MM.1S (cell line): Measurements from ENCODE around the gene USP46.

ENCODE experiments used
- DNase-seq: peaks from one replicate; pipeline ENCODE4 v3.0.0-alpha.2; 2015
- H2AFZ ChIP-seq: fragments of 300-600 bp; sonication (generic); 2 replicates; pipeline ENCODE4 v1.6.0; 2016; ENCODE audit warnings: antibody characterized with exemption, low read length
- H3F3A ChIP-seq: fragments of 300-600 bp; sonication (generic); 2 replicates; pipeline ENCODE4 v1.6.1; 2016; ENCODE audit warnings: mild to moderate bottlenecking, antibody characterized with exemption, low read length, moderate library complexity, mixed read lengths; ENCODE audit not compliant: insufficient read depth
- H3K27ac ChIP-seq: fragments of 300-600 bp; sonication (generic); 2 replicates; pipeline ENCODE4 v1.5.1; 2016; ENCODE audit warnings: mild to moderate bottlenecking, low read length
- H3K27me3 ChIP-seq: fragments of 300-600 bp; sonication (generic); replicated peaks from 2 replicates; pipeline ENCODE4 v1.6.0; 2016; ENCODE audit warnings: low read length; ENCODE audit not compliant: insufficient read depth
- H3K36me3 ChIP-seq: fragments of 300-600 bp; sonication (generic); replicated peaks from 2 replicates; pipeline ENCODE4 v1.6.1; 2016; ENCODE audit warnings: mild to moderate bottlenecking, low read length, mixed read lengths; ENCODE audit not compliant: insufficient read depth
- H3K4me1 ChIP-seq: fragments of 300-600 bp; sonication (generic); 2 replicates; pipeline ENCODE4 v1.6.1; 2016; ENCODE audit warnings: low read length, mixed read lengths
- H3K4me2 ChIP-seq: fragments of 300-600 bp; sonication (generic); 2 replicates; pipeline ENCODE4 v1.6.0; 2016; ENCODE audit warnings: low read depth, low read length
- H3K4me3 ChIP-seq: fragments of 300-600 bp; sonication (generic); 2 replicates; pipeline ENCODE4 v1.5.1; 2016; ENCODE audit warnings: low read length, mixed read lengths
- H3K79me2 ChIP-seq: fragments of 300-600 bp; sonication (generic); 2 replicates; pipeline ENCODE4 v1.6.1; 2016; ENCODE audit warnings: mixed run types, low read length, mixed read lengths
- H3K9ac ChIP-seq: fragments of 300-600 bp; sonication (generic); 2 replicates; pipeline ENCODE4 v1.6.1; 2016; ENCODE audit warnings: low read length, mixed read lengths
- H3K9me2 ChIP-seq: fragments of 300-600 bp; sonication (generic); replicated peaks from 2 replicates; pipeline ENCODE4 v1.6.1; 2016; ENCODE audit warnings: mild to moderate bottlenecking, low read length, mixed read lengths; ENCODE audit not compliant: insufficient read depth
- H3K9me3 ChIP-seq: fragments of 300-600 bp; sonication (generic); replicated peaks from 2 replicates; pipeline ENCODE4 v1.6.1; 2016; ENCODE audit warnings: mild to moderate bottlenecking, low read length, mixed read lengths; ENCODE audit not compliant: insufficient read depth
- H4K20me1 ChIP-seq: fragments of 300-600 bp; sonication (generic); 2 replicates; pipeline ENCODE4 v1.6.1; 2016; ENCODE audit warnings: mild to moderate bottlenecking, low read length, moderate library complexity, mixed read lengths; ENCODE audit not compliant: insufficient read depth
- EZH2 ChIP-seq: fragments of 300-600 bp; sonication (generic); optimal IDR thresholded peaks from 2 replicates; pipeline ENCODE3; 2017; ENCODE audit warnings: low read depth, mild to moderate bottlenecking, antibody characterized with exemption, low read length, mixed read lengths
- EZH2phosphoT487 ChIP-seq: fragments of 300-600 bp; sonication (generic); IDR thresholded peaks from 2 replicates; pipeline ENCODE4 v1.6.1; 2018; ENCODE audit warnings: antibody characterized with exemption, low read length
- TF ChIP-seq, protein P1 (sequence below): fragments of 300-600 bp; sonication (generic); IDR thresholded peaks from 2 replicates; pipeline ENCODE4 v1.5.1; 2016; ENCODE audit warnings: antibody characterized with exemption, low read length, mixed read lengths

USP46 gene

GRCh38 chr4:52575406-52575805, 83.7 kb downstream of the USP46 start:
- H3K9me2 ChIP-seq: no peaks in the 10 kb centered on the region
- H3K4me3 ChIP-seq: no peak overlapping the region
- TF ChIP-seq, protein P1, sequence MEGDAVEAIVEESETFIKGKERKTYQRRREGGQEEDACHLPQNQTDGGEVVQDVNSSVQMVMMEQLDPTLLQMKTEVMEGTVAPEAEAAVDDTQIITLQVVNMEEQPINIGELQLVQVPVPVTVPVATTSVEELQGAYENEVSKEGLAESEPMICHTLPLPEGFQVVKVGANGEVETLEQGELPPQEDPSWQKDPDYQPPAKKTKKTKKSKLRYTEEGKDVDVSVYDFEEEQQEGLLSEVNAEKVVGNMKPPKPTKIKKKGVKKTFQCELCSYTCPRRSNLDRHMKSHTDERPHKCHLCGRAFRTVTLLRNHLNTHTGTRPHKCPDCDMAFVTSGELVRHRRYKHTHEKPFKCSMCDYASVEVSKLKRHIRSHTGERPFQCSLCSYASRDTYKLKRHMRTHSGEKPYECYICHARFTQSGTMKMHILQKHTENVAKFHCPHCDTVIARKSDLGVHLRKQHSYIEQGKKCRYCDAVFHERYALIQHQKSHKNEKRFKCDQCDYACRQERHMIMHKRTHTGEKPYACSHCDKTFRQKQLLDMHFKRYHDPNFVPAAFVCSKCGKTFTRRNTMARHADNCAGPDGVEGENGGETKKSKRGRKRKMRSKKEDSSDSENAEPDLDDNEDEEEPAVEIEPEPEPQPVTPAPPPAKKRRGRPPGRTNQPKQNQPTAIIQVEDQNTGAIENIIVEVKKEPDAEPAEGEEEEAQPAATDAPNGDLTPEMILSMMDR: no peak
- TF ChIP-seq EZH2 (no peak), EZH2phosphoT487 (no peak)
- no peak overlapping the region for H3K27ac ChIP-seq
- H3K36me3 ChIP-seq: no peaks in the 10 kb centered on the region
- H3K9ac ChIP-seq: no peak overlapping the region
- no peaks in the 10 kb centered on the region for H3K27me3 ChIP-seq
- no peak for DNase-seq
- H3K9me3 ChIP-seq: no peaks in the 10 kb centered on the region
- H4K20me1 ChIP-seq: no peaks in the 10 kb centered on the region
- no peaks in the 10 kb centered on the region for H3F3A ChIP-seq
- no peaks in the 10 kb centered on the region for H3K4me1 ChIP-seq
- H3K4me2 ChIP-seq: no peak overlapping the region
- H3K79me2 ChIP-seq: no peaks in the 10 kb centered on the region
- no peak overlapping the region for H2AFZ ChIP-seq

- Histone ChIP-seq H3K4me2 (no peak overlapping the region), H3K4me3 (no peak overlapping the region)
- DNase-seq: no peak
Measured at GRCh38 chr4:52574036-52574435, 85.1 kb downstream of the USP46 start.

GRCh38 chr4:52573551-52573950, 85.5 kb downstream of the USP46 start:
- H3K79me2 ChIP-seq: no peaks in the 10 kb centered on the region
- DNase-seq: no peak
- H3F3A ChIP-seq: no peaks in the 10 kb centered on the region
- H4K20me1 ChIP-seq: no peaks in the 10 kb centered on the region
- H3K9me3 ChIP-seq: no peaks in the 10 kb centered on the region
- no peak overlapping the region for H3K27ac ChIP-seq
- H3K9me2 ChIP-seq: no peaks in the 10 kb centered on the region
- H3K4me2 ChIP-seq: no peak overlapping the region
- H2AFZ ChIP-seq: no peak overlapping the region
- H3K36me3 ChIP-seq: no peaks in the 10 kb centered on the region
- no peak overlapping the region for H3K4me3 ChIP-seq
- H3K4me1 ChIP-seq: no peaks in the 10 kb centered on the region
- no peak overlapping the region for H3K9ac ChIP-seq
- no peaks in the 10 kb centered on the region for H3K27me3 ChIP-seq
- TF ChIP-seq, protein P1: no peak
- no peak for TF ChIP-seq EZH2phosphoT487
- TF ChIP-seq EZH2: no peak

More at GRCh38 chr4:52574036-52574435, 85.1 kb downstream of the USP46 start:
- Histone ChIP-seq H2AFZ (no peak overlapping the region), H3K9me2 (no peaks in the 10 kb centered on the region), H3K9ac (no peak overlapping the region), H3K9me3 (no peaks in the 10 kb centered on the region), H3K27me3 (no peaks in the 10 kb centered on the region), H3F3A (no peaks in the 10 kb centered on the region), H3K36me3 (no peaks in the 10 kb centered on the region), H3K27ac (no peak overlapping the region), H4K20me1 (no peaks in the 10 kb centered on the region), H3K4me1 (no peaks in the 10 kb centered on the region), H3K79me2 (no peaks in the 10 kb centered on the region)
- TF ChIP-seq, protein P1: no peak
- TF ChIP-seq EZH2: no peak
- no peak for TF ChIP-seq EZH2phosphoT487
